Nucleus accumbens (tissue), 56 donors: ENCODE measurements around the gene LPP.
"Not testable (repeated sequence)": the region's sequence is repeated elsewhere in the genome, so short reads cannot be mapped to it uniquely, and the experiment has no call there.

Source experiments
- DNase-seq, 56 donors: peaks; one replicate each; lab custom pipeline; 2025; lab: John Stamatoyannopoulos, UW

The LPP gene

DNA sequence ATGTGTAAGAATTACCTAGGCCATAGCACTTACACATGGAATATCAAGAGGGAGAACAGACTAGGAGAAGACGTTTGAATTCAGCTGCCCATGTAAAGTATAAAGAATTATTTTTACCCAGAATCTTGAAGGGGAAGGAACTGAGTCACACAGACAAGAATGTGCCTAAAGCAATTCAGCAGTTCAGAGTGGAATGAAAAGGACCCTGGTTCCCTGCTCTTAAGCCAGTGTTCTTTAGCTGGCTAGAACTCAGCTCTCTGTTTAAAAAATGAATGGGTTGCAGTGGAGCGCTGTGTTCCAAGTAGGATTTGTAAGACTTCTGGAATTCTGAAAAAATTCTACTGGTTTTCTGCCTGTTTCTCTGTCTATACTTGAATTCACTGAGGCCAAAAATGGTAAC lies 440.2 kb downstream of the LPP start:
- DNase-seq, result peak in 7 of 56 donors; percentile 12 to 28 (median 16)

DNA sequence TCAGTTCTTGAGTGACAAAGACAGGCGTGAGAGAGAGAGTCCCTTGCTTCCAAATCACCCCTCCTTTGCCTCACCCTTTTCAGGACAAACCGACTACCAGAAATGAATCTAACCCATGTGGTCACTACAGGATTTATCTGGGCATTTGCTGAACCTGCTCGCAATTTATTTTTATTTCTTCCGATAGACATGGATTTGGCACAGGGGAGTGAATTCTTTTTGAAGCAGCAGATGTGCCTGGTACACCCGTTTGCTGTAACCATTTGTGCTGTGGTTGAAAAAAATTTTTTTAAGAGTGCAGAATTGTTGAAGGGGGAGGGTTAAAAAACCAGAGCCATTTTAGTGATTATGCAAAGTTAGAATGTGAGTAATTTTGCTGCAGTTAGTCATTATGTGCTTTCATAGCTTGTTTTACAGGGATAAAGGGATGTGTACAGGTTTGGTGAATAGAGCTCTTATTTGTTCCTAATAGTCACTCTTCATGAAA lies 442.0 kb downstream of the LPP start:
- no peak for DNase-seq

GRCh38 chr3:188598894-188599293 lies 444.9 kb downstream of the LPP start:
- no peak for DNase-seq

DNA sequence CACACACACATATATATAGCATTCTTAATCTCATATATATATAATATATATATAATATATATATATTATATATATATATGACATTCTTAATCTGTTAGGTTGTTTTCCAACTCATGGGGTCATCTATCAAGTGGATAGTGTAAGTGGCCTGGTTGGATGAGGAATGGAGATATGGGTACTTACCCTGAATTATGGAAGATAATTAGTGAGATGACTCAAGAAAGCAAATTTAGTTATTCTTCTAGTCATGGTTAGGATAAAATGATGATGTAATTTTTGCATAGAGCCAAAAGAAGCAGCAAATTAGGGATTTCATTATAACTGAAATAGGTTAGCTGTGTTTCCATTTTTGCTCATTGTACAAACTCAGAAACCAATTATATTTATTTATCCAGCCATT lies 448.2 kb downstream of the LPP start:
- DNase-seq, result no peak

GRCh38 chr3:188602620-188603019 lies 448.7 kb downstream of the LPP start:
- DNase-seq, result no peak

- no peak for DNase-seq
Measured at GRCh38 chr3:188604651-188605050, 450.7 kb downstream of the LPP start.

DNA sequence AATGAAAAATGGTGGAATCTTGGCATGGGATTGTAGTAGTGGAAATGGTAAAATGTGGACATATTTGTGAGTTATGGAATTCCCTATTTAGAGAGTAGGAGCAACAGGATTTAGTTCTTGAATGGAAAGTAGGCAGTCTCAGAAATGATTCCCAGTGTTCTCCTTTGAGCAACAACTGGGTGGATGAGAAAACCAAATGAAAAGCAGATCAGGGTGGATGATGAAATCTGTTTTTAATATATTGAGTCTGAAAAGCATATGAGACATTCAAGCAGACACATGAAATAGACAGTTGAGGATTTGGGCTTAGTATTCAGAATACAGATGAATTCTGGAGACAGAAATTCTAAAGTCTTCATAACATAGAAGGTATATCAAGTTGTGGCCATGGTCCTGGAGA lies 451.3 kb downstream of the LPP start:
- DNase-seq, result no peak

DNA sequence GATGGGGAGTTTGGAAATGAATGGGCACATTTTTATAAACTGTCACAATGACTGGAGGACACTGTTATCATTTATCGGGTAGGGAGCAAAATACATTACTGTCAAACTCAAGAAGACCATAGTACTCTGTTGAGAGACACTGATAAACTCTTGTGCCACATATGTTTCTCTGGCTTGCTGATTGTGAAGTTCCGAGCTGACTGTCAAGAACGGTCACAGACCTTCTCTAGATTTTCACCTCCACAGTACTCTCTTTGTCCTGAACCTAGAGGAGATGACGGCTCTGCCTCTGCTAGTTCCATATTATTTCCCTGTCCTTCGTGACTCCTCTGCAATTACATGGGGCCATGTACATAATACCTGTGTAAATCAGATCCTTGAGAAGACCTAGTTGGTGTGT lies 451.9 kb downstream of the LPP start:
- DNase-seq, result no peak

- DNase-seq, result no peak
Measured at GRCh38 chr3:188607805-188608315, 453.9 kb downstream of the LPP start.

DNA sequence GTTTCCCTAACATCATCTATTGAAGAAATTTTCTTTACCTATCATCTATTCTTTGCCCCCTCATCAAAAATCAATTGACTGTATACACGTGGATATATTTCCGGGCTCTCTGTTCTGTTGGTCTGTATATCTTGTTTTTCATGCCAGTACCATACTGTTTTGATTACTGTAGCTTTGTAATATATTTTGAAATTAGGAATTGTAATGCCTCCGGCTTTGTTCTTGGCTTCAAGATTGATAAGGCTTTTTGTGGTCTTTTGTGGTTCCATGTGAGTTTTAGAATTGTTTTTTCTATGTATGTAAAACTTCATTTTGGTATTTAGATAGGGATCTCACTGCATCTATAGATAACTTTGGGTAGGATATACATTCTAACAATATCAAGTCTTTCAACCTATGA lies 454.4 kb downstream of the LPP start:
- DNase-seq, result no peak

DNA sequence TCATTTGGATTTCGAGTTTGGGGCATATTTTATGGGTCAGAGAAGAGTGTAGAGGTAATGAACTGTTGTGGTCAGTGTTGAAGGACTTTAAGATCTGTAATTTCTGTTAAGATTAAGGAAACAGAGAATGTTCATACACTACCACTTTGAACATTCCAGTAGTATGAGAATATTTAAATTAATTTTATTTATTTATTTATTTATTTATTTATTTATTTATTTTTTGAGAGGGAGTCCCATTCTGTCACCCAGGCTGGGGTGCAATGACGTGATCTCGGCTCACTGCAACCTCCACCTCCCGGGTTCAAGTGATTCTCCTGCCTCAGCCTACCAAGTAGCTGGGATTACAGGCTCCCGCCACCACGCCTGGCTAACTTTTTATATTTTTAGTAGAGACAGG lies 459.8 kb downstream of the LPP start:
- DNase-seq, result not testable (repeated sequence)

GRCh38 chr3:188617270-188617669 lies 463.3 kb downstream of the LPP start:
- no peak for DNase-seq

DNA sequence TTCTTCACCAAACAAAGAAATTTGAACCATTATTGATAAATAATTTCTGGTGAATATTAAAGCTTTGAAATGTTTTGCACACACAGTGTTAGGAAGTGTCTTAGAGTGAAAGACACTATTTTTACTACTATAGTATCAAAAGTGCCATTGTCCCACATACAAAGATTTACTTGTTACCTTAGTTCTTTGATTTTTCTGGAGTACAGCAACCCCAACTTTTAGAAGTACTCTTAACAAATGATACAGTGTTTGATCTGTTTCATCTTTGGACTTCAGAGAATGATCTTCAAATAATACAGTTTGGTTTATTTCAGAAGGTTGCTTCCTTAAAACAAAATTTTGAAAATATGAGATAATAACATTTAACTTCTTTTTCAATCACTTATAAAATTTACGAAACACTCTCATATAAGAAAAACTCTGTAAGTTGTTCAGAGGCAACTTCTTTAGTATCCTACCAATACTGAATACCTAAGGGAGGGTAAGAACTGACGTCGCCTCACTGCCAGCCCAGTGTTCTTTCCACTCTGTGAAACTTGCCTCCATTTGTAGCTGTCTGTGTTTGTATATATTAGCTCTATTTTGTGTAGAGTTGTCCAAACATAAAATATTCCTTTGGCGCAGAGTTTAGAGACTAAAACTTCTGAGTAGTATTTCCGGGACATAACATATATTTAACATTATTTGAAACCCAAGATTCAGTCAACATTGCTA lies 464.2 kb downstream of the LPP start:
- no peak for DNase-seq

DNA sequence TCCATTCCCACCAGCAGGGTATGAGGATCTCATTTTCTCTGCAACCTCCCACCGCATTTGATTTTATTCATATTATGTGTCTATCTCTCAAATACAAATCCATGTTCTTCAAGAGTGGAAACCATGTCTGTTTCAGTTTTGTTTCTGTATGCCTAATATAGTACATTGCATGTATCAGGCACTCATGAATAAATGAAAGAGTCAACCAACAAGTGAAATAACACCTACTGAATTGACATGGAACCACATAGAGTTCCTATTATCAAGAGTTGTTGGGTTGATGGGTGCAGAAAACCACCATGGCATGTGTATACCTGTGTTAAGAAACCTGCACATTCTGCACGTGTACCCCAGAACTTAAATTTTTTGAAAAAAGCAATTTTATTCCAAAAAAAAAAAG lies 466.8 kb downstream of the LPP start:
- DNase-seq, result no peak

- peak in 5 of 56 donors; percentile 7 to 60 (median 21) for DNase-seq
Measured at GRCh38 chr3:188624384-188624783, 470.4 kb downstream of the LPP start.

GRCh38 chr3:188624828-188625227 lies 470.9 kb downstream of the LPP start:
- DNase-seq, result no peak

GRCh38 chr3:188627652-188628051 lies 473.7 kb downstream of the LPP start:
- DNase-seq, result no peak

DNA sequence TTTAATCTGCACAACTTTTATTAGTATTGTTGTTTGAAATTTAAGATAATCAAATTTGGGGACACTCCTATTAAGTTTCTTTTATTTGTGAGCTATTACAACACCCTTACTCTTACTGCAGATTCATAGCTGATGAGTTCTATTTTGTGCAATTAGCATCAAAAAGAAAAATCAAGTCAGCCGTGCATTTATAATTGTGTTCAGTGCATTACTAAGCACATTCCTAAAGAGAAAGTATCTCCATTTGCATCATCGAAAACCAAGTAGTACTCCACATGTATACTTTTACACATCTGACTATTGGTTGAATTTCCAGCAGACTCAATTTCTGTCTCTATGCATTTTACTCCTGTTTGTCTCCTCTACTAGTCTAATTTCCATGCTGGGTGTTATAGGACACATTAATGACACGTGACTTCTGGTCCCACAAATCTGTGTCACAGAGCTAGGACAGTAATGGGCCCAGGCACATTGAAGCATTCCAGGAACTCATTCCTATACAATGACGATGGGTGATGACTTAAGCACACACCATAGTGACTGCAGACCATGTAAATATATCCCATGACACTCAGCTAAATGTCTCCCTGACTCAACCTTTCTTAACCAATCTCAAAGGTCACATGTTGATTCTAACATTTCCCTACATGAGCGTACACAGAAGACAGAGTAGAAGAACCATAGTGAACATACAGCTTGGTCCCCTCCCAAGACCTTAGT lies 477.5 kb downstream of the LPP start:
- DNase-seq, result no peak

DNA sequence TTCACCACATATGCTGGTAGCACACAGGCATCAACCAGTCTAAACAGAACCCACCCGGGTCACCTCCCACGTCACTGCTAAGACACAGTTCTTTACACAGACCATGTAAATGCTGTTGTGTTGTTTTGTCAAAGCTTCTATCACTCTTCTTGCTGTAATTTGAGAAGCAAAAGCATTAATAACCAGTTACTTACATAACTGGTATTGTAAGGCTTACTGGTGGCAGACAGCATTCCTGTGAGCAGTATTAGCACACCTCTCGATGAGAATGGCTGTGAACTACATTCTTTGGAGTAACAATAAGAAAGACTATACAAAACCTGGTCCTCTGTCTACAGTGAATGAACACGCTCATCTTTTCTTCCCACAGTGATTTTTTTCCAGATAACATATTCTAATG lies 479.2 kb downstream of the LPP start:
- no peak for DNase-seq

- DNase-seq, result no peak
Measured at GRCh38 chr3:188634285-188634684, 480.3 kb downstream of the LPP start.

- DNase-seq, result no peak
Measured at GRCh38 chr3:188635258-188636042, 481.5 kb downstream of the LPP start.
